HL-60 (cell line): ENCODE data around the gene STYX.

Experiments used
- CTCF ChIP-seq: IDR thresholded peaks from one replicate; pipeline ENCODE4 v1.5.1; 2011; ENCODE audit warnings: low read length, control low read depth, inconsistent platforms; ENCODE audit not compliant: insufficient read depth
- GABPA ChIP-seq: IDR thresholded peaks from 2 replicates; pipeline ENCODE4 v1.6.1; 2012; ENCODE audit warnings: low read depth
- POLR2AphosphoS5 ChIP-seq: IDR thresholded peaks from 2 replicates; pipeline ENCODE4 v1.6.1; 2012; ENCODE audit warnings: low read depth
- SPI1 ChIP-seq: IDR thresholded peaks from 2 replicates; pipeline ENCODE4 v1.6.1; 2012; ENCODE audit warnings: low read depth, mild to moderate bottlenecking, borderline replicate concordance

GRCh38 chr14:52716155-52716554 lies 13.8 kb upstream of the STYX start:
- no peak for TF ChIP-seq CTCF
- no peak for TF ChIP-seq GABPA
- TF ChIP-seq POLR2AphosphoS5: no peak
- no peak for TF ChIP-seq SPI1
